GM23248 (cell line): ENCODE results near the gene NKX1-1. TPM values are rescaled to one million over a fixed set of nuclear protein-coding genes. Genes with fewer than 3 reads are reported as not detected.

Experiments used
- DNase-seq: peaks from one replicate; pipeline ENCODE4 v3.0.0-alpha.2; 2015
- H2AFZ ChIP-seq: fragments of 200-600 bp; sonication (generic); 2 replicates; pipeline ENCODE4 v1.6.1; 2016; ENCODE audit warnings: antibody characterized with exemption
- H3F3A ChIP-seq: fragments of 200-600 bp; sonication (generic); 2 replicates; pipeline ENCODE4 v1.6.1; 2016; ENCODE audit warnings: mild to moderate bottlenecking, antibody characterized with exemption, mixed run types; ENCODE audit not compliant: insufficient read depth
- H3K27ac ChIP-seq: fragments of 200-600 bp; sonication (generic); 2 replicates; pipeline ENCODE4 v1.5.1; 2016; ENCODE audit warnings: mild to moderate bottlenecking
- H3K27me3 ChIP-seq: fragments of 200-600 bp; sonication (generic); replicated peaks from 2 replicates; pipeline ENCODE4 v1.6.1; 2016; ENCODE audit warnings: mild to moderate bottlenecking; ENCODE audit not compliant: insufficient read depth
- H3K36me3 ChIP-seq: fragments of 200-600 bp; sonication (generic); 2 replicates; pipeline ENCODE4 v1.6.1; 2016; ENCODE audit warnings: low read depth, mild to moderate bottlenecking
- H3K4me1 ChIP-seq: fragments of 200-600 bp; sonication (generic); 2 replicates; pipeline ENCODE4 v1.6.1; 2016; ENCODE audit warnings: mild to moderate bottlenecking; ENCODE audit not compliant: insufficient read depth
- H3K4me2 ChIP-seq: fragments of 200-600 bp; sonication (generic); one replicate; pipeline ENCODE4 v1.6.1; 2016; ENCODE audit warnings: mild to moderate bottlenecking; ENCODE audit not compliant: unreplicated experiment
- H3K4me3 ChIP-seq: fragments of 200-600 bp; sonication (generic); 2 replicates; pipeline ENCODE4 v1.5.1; 2016; ENCODE audit warnings: mild to moderate bottlenecking
- H3K79me2 ChIP-seq: fragments of 200-600 bp; sonication (generic); 2 replicates; pipeline ENCODE4 v1.6.1; 2016; ENCODE audit warnings: mild to moderate bottlenecking; ENCODE audit not compliant: insufficient read depth
- H3K9ac ChIP-seq: fragments of 200-600 bp; sonication (generic); 2 replicates; pipeline ENCODE4 v1.6.1; 2016; ENCODE audit warnings: mild to moderate bottlenecking
- H3K9me2 ChIP-seq: fragments of 200-600 bp; sonication (generic); 2 replicates; pipeline ENCODE4 v1.6.1; 2016; ENCODE audit warnings: mixed run types, mild to moderate bottlenecking, moderate library complexity; ENCODE audit not compliant: insufficient read depth
- H3K9me3 ChIP-seq: fragments of 200-600 bp; sonication (generic); one replicate; pipeline ENCODE4 v1.6.1; 2017; ENCODE audit warnings: low read depth
- H4K20me1 ChIP-seq: fragments of 200-600 bp; sonication (generic); 2 replicates; pipeline ENCODE4 v1.6.0; 2016; ENCODE audit not compliant: insufficient read depth
- EZH2 ChIP-seq: fragments of 200-600 bp; sonication (generic); IDR thresholded peaks from 2 replicates; pipeline ENCODE4 v1.6.1; 2018; ENCODE audit warnings: antibody characterized with exemption, mild to moderate bottlenecking; ENCODE audit not compliant: insufficient read depth, poor library complexity, severe bottlenecking
- EZH2phosphoT487 ChIP-seq: fragments of 200-600 bp; sonication (generic); IDR thresholded peaks from 2 replicates; pipeline ENCODE4 v1.6.1; 2018; ENCODE audit warnings: antibody characterized with exemption, moderate library complexity, mild to moderate bottlenecking, low read depth; ENCODE audit not compliant: insufficient read depth
- WGBS, 2 experiments: methylation state at CpG; one replicate each; pipeline ENCODE4 v1.1.6; 2015 to 2017; ENCODE audit warnings: low lambda C conversion rate in 2 of 2, low coverage in 1 of 2; ENCODE audit errors: missing lambda C conversion rate in 2 of 2; 5-methylcytosine and 5-hydroxymethylcytosine counted together
- in situ Hi-C: fragments of 300-500 bp; cut with MboI; formaldehyde crosslinking; loops from 2 replicates; pipeline ENCODE4 v1.15.0; 2020
- polyA plus RNA-seq: library from polyadenylated mRNA; unstranded; fragments of >200 nt; fragmentation: Nextera tagmentation; extraction: Ambion mirVana; gene quantifications from 2 replicates; pipeline ENCODE4 v1.2.1, GENCODE V29; 2016
- total RNA-seq: library from RNA; depleted of rRNA; stranded (reverse); fragments of >200 nt; shearing (Covaris generic); gene quantifications from 2 replicates; pipeline ENCODE4 v1.2.3, GENCODE V29; 2014

Gene NKX1-1
- total and polyA plus RNA-seq, 2 experiments from 2014 or later, result not detected

GRCh38 chr4:1405254-1405635, 997 bp downstream of the NKX1-1 start:
- no peak overlapping the region for H3K4me2 ChIP-seq
- in situ Hi-C loops, result no loop called here
- DNase-seq, result no peak
- no peak overlapping the region for H3K9ac ChIP-seq
- TF ChIP-seq EZH2, result peak; percentile 99
- TF ChIP-seq EZH2phosphoT487, result no peak; the same call in 1 of the 2 replicates
- H2AFZ ChIP-seq, result no peak overlapping the region
- no peaks in the 10 kb centered on the region for H3K36me3 ChIP-seq
- H3K27me3 ChIP-seq, result peaks cover 70% of the 10 kb centered on the region
- H3K4me1 ChIP-seq, result no peaks in the 10 kb centered on the region
- H3F3A ChIP-seq, result no peaks in the 10 kb centered on the region
- H4K20me1 ChIP-seq, result no peaks in the 10 kb centered on the region
- no peaks in the 10 kb centered on the region for H3K9me2 ChIP-seq
- 4 to 7% methylated on average over 23 to 26 of the region's 26 CpGs for WGBS, 2 experiments
- H3K9me3 ChIP-seq, result no peaks in the 10 kb centered on the region
- no peak overlapping the region for H3K27ac ChIP-seq
- no peak overlapping the region for H3K4me3 ChIP-seq
- no peaks in the 10 kb centered on the region for H3K79me2 ChIP-seq

GRCh38 chr4:1404573-1405253, 1.5 kb downstream of the NKX1-1 start:
- TF ChIP-seq EZH2phosphoT487, result 0 out of 2 replicates have a peak, but pooled peaks have one; percentile 1
- peak; percentile 98 for TF ChIP-seq EZH2
- Histone ChIP-seq H4K20me1 (no peaks in the 10 kb centered on the region), H3K4me1 (no peaks in the 10 kb centered on the region), H3K9ac (no peak overlapping the region), H3K9me2 (no peaks in the 10 kb centered on the region), H2AFZ (no peak overlapping the region), H3F3A (no peaks in the 10 kb centered on the region), H3K79me2 (no peaks in the 10 kb centered on the region), H3K9me3 (no peaks in the 10 kb centered on the region), H3K4me2 (no peak overlapping the region), H3K27me3 (peaks cover 70% of the 10 kb centered on the region), H3K4me3 (no peak overlapping the region), H3K36me3 (no peaks in the 10 kb centered on the region), H3K27ac (no peak overlapping the region)
- WGBS, 2 experiments, result 13 to 18% methylated on average over 43 to 48 of the region's 54 CpGs
- in situ Hi-C loops, result no loop called here
- no peak for DNase-seq

GRCh38 chr4:1403591-1404572, 2.4 kb downstream of the NKX1-1 start:
- WGBS, 2 experiments, result 9 to 13% methylated on average over 51 to 70 of the region's 107 CpGs
- no peak overlapping the region for H3K27ac ChIP-seq
- DNase-seq, result peak; percentile 30

GRCh38 chr4:1403177-1403583, 3.1 kb downstream of the NKX1-1 start:
- WGBS, 2 experiments, result 5 to 16% methylated on average over 23 to 27 of the region's 58 CpGs
- no peaks in the 10 kb centered on the region for H3K9me3 ChIP-seq
- H3F3A ChIP-seq, result no peaks in the 10 kb centered on the region
- no peaks in the 10 kb centered on the region for H3K36me3 ChIP-seq
- no peaks in the 10 kb centered on the region for H4K20me1 ChIP-seq
- no peak overlapping the region for H3K9ac ChIP-seq
- no peaks in the 10 kb centered on the region for H3K79me2 ChIP-seq
- peaks cover 62% of the 10 kb centered on the region for H3K27me3 ChIP-seq
- no peaks in the 10 kb centered on the region for H3K9me2 ChIP-seq
- in situ Hi-C loops, result no loop called here
- no peak overlapping the region for H3K27ac ChIP-seq
- no peak for TF ChIP-seq EZH2
- no peak for TF ChIP-seq EZH2phosphoT487
- H3K4me2 ChIP-seq, result no peak overlapping the region
- DNase-seq, result no peak
- H3K4me1 ChIP-seq, result no peaks in the 10 kb centered on the region
- H3K4me3 ChIP-seq, result no peak overlapping the region
- no peak overlapping the region for H2AFZ ChIP-seq

More at GRCh38 chr4:1403591-1404572, 2.4 kb downstream of the NKX1-1 start:
- no peak overlapping the region for H3K9ac ChIP-seq
- TF ChIP-seq EZH2phosphoT487, result peak; percentile 73; the same call in 1 of the 2 replicates
- TF ChIP-seq EZH2, result peak; percentile 99
- peaks cover 69% of the 10 kb centered on the region for H3K27me3 ChIP-seq
- no peak overlapping the region for H3K4me3 ChIP-seq
- in situ Hi-C loops, result no loop called here
- no peaks in the 10 kb centered on the region for H3K79me2 ChIP-seq
- no peaks in the 10 kb centered on the region for H3K9me2 ChIP-seq
- no peaks in the 10 kb centered on the region for H3K4me1 ChIP-seq
- no peak overlapping the region for H3K4me2 ChIP-seq
- no peak overlapping the region for H2AFZ ChIP-seq
- H3F3A ChIP-seq, result no peaks in the 10 kb centered on the region
- no peaks in the 10 kb centered on the region for H3K36me3 ChIP-seq
- H3K9me3 ChIP-seq, result no peaks in the 10 kb centered on the region
- no peaks in the 10 kb centered on the region for H4K20me1 ChIP-seq
